Loucy (cell line): ENCODE results near the gene WAC.
"Not testable (repeated sequence)": the region's sequence is repeated elsewhere in the genome, so short reads cannot be mapped to it uniquely, and the experiment has no call there.

ENCODE experiments used
- H2AFZ ChIP-seq: fragments of 200-600 bp; sonication (generic); 2 replicates; pipeline ENCODE4 v1.6.0; 2016; ENCODE audit warnings: antibody characterized with exemption, mild to moderate bottlenecking, low read length, moderate library complexity
- H3F3A ChIP-seq: fragments of 200-600 bp; 2 replicates; pipeline ENCODE4 v1.6.0; 2016; ENCODE audit warnings: antibody characterized with exemption, low read depth, mild to moderate bottlenecking
- H3K27me3 ChIP-seq: fragments of 200-600 bp; sonication (generic); 2 replicates; pipeline ENCODE4 v1.6.1; 2014; ENCODE audit warnings: low read length, mild to moderate bottlenecking; ENCODE audit not compliant: insufficient read depth, poor library complexity, severe bottlenecking
- H3K36me3 ChIP-seq: fragments of 200-600 bp; sonication (generic); 2 replicates; pipeline ENCODE4 v1.6.1; 2016; ENCODE audit warnings: low read length; ENCODE audit not compliant: insufficient read depth
- H3K4me1 ChIP-seq: fragments of 200-600 bp; sonication (generic); 2 replicates; pipeline ENCODE4 v1.5.1; 2014; ENCODE audit warnings: low read length, mild to moderate bottlenecking; ENCODE audit not compliant: insufficient read depth, poor library complexity, severe bottlenecking
- H3K4me2 ChIP-seq: fragments of 200-600 bp; sonication (generic); 2 replicates; pipeline ENCODE4 v1.6.0; 2014; ENCODE audit warnings: antibody characterized with exemption, low read length, low read depth, mild to moderate bottlenecking; ENCODE audit not compliant: poor library complexity, severe bottlenecking
- H3K4me3 ChIP-seq: fragments of 200-600 bp; sonication (generic); 2 replicates; pipeline ENCODE4 v1.5.1; 2014; ENCODE audit warnings: low read length, mild to moderate bottlenecking, mixed read lengths; ENCODE audit not compliant: poor library complexity, severe bottlenecking
- H3K79me2 ChIP-seq: fragments of 200-600 bp; sonication (generic); 2 replicates; pipeline ENCODE4 v1.6.1; 2014; ENCODE audit warnings: low read length; ENCODE audit not compliant: insufficient read depth
- H3K9ac ChIP-seq: fragments of 200-600 bp; sonication (generic); 2 replicates; pipeline ENCODE4 v1.6.0; 2014; ENCODE audit warnings: mild to moderate bottlenecking, low read depth, low read length, moderate library complexity; ENCODE audit not compliant: poor library complexity, severe bottlenecking
- H3K9me2 ChIP-seq: fragments of 200-600 bp; sonication (generic); replicated peaks from 2 replicates; pipeline ENCODE4 v1.6.1; 2016; ENCODE audit warnings: low read depth, low read length, mixed read lengths
- H3K9me3 ChIP-seq: fragments of 200-600 bp; sonication (generic); 2 replicates; pipeline ENCODE4 v1.6.1; 2014; ENCODE audit warnings: mild to moderate bottlenecking, antibody characterized with exemption, low read length, low read depth; ENCODE audit not compliant: insufficient read depth
- H4K20me1 ChIP-seq: fragments of 200-600 bp; sonication (generic); 2 replicates; pipeline ENCODE4 v1.6.0; 2014; ENCODE audit warnings: antibody characterized with exemption, low read length, mild to moderate bottlenecking; ENCODE audit not compliant: insufficient read depth, poor library complexity, severe bottlenecking
- EZH2phosphoT487 ChIP-seq: fragments of 200-600 bp; IDR thresholded peaks from 2 replicates; pipeline ENCODE4 v1.6.1; 2018; ENCODE audit warnings: antibody characterized with exemption, mild to moderate bottlenecking, moderate library complexity, borderline replicate concordance
- TF ChIP-seq, protein P1 (sequence below): fragments of 200-600 bp; sonication (generic); conservative IDR thresholded peaks from 2 replicates; pipeline ENCODE4 v1.5.1; 2014; ENCODE audit warnings: mild to moderate bottlenecking, antibody characterized with exemption, low read length

Gene WAC, protein sequence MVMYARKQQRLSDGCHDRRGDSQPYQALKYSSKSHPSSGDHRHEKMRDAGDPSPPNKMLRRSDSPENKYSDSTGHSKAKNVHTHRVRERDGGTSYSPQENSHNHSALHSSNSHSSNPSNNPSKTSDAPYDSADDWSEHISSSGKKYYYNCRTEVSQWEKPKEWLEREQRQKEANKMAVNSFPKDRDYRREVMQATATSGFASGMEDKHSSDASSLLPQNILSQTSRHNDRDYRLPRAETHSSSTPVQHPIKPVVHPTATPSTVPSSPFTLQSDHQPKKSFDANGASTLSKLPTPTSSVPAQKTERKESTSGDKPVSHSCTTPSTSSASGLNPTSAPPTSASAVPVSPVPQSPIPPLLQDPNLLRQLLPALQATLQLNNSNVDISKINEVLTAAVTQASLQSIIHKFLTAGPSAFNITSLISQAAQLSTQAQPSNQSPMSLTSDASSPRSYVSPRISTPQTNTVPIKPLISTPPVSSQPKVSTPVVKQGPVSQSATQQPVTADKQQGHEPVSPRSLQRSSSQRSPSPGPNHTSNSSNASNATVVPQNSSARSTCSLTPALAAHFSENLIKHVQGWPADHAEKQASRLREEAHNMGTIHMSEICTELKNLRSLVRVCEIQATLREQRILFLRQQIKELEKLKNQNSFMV

DNA sequence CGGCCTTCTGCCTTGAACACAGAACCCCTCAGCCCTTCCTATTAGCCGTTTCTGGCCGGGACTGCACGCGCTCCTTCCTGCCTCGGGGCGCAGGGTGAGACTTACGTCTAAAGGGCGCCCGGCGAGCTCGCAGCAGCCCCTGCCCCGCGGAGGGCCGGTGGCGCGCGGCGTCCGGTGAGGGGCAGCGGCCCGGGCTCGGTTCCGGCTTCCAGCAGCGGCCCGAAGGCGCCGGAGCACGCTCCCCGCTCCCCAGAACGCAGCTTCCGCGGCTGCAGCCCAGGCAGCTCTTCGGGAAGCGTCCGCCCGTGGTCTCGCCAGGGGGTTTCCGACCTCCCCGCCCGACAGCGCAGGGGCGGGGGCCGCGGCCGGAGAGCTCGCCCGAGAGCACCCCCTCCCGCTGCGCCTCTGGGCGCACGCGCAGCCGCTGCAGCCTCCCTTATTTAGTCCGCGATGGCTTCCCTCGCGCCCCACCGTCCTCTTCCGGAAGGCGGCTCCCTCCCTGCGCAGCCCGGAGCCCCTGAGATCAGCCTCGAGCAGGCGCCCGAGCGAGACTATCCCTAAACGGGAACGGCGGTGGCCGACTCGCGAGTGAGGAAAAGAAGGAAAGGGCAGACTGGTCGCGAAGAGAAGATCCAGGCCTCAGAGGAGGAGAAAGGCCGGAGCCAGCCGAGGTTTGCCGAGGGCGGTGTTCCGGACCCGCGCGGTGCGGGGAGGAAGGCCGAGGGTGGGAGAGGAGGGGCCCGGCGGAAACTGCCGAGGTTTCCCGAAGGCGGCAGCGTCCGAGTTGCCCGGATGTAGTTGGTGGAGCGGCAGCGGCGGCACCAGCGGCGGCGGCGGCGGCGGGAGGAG is at the start of gene WAC:
WAC (plus strand) TSS at position 782 of the 849 bp plus-strand sequence. CDS start 462 bp downstream, outside the sequence.
- Histone ChIP-seq H3F3A (no peaks in the 10 kb centered on the region), H3K9me2 (no peaks in the 10 kb centered on the region), H3K4me3 (peak within 1 kb of the TSS; percentile 100), H2AFZ (peak within 1 kb of the TSS; percentile 84), H3K36me3 (peaks cover 25% of the 10 kb centered on the region), H3K9me3 (no peaks in the 10 kb centered on the region), H3K4me1 (peaks cover 51% of the 10 kb centered on the region), H3K27me3 (no peaks in the 10 kb centered on the region), H3K4me2 (peak within 1 kb of the TSS; percentile 98), H4K20me1 (peaks cover 39% of the 10 kb centered on the region), H3K79me2 (peaks cover 64% of the 10 kb centered on the region), H3K9ac (peak within 1 kb of the TSS; percentile 99)
- TF ChIP-seq, protein P1, sequence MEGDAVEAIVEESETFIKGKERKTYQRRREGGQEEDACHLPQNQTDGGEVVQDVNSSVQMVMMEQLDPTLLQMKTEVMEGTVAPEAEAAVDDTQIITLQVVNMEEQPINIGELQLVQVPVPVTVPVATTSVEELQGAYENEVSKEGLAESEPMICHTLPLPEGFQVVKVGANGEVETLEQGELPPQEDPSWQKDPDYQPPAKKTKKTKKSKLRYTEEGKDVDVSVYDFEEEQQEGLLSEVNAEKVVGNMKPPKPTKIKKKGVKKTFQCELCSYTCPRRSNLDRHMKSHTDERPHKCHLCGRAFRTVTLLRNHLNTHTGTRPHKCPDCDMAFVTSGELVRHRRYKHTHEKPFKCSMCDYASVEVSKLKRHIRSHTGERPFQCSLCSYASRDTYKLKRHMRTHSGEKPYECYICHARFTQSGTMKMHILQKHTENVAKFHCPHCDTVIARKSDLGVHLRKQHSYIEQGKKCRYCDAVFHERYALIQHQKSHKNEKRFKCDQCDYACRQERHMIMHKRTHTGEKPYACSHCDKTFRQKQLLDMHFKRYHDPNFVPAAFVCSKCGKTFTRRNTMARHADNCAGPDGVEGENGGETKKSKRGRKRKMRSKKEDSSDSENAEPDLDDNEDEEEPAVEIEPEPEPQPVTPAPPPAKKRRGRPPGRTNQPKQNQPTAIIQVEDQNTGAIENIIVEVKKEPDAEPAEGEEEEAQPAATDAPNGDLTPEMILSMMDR: no peak
- no peak for TF ChIP-seq EZH2phosphoT487

- H3K9me3 ChIP-seq: no peaks in the 10 kb centered on the region
- no peaks in the 10 kb centered on the region for H3K27me3 ChIP-seq
- no peak overlapping the region for H2AFZ ChIP-seq
- H3K79me2 ChIP-seq: no peaks in the 10 kb centered on the region
- H3K9ac ChIP-seq: no peak overlapping the region
- no peaks in the 10 kb centered on the region for H3K36me3 ChIP-seq
- H3K4me1 ChIP-seq: no peaks in the 10 kb centered on the region
- H3F3A ChIP-seq: no peaks in the 10 kb centered on the region
- TF ChIP-seq, protein P1: no peak
- TF ChIP-seq EZH2phosphoT487: no peak
- H3K9me2 ChIP-seq: no peaks in the 10 kb centered on the region
- H3K4me2 ChIP-seq: no peak overlapping the region
- no peaks in the 10 kb centered on the region for H4K20me1 ChIP-seq
- no peak overlapping the region for H3K4me3 ChIP-seq
Observed at GRCh38 chr10:28489206-28489605, 43.7 kb upstream of the WAC start.

GRCh38 chr10:28490256-28490865 is 42.6 kb upstream of the WAC start:
- not testable (repeated sequence) for H3K9me3 ChIP-seq, H3K4me3 ChIP-seq, H3K36me3 ChIP-seq, H3K4me1 ChIP-seq, H3F3A ChIP-seq, H3K79me2 ChIP-seq, H4K20me1 ChIP-seq, H3K4me2 ChIP-seq, H3K27me3 ChIP-seq, H2AFZ ChIP-seq, H3K9me2 ChIP-seq, H3K9ac ChIP-seq
